ENCODE results near the gene DDX24.

DNA sequence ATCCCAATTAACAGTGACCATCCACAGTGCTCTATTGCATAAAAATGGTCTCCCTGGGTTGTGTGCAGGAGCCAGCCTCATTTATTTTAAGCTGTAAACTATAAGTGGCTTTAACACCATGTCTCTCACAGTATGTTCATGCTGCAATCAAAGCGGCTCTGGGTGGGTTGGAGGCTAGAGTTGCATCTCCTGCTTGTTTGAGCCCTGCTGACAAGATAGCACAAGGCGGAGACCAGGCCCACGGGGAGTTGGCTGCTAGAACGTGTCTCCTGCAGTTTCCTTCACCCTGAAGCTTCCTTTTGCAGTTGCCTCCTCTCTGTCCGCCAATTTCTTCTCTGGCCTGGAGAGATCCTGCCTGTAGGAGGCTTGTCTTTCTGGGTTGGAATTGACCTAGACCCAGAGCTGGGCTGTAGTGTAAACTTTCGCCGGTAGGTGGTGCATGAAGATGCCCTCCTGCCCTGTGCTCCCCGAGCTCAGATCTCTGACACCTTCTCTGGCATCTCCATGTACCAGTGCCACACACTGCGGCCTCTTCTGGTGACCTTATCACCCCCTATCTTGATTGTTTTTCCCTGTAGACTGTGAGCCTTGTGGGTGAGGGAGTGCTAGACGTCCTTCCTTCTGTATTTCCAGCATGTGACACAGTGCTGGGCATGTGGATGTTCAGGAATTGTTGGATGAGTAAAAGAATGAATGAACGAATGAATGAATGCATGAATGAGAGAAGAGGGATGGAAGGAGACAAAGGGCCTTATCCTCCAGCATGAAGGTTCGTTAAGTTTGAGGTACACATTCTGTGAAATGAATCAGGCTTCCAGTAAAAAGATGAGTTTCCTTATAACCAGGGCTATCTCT, 44.5 kb downstream of the DDX24 start:
- TF ChIP-seq ATF2 (IDR thresholded peaks at IDR 0.05; ENCODE audit: low read length): no peak
- TF ChIP-seq, protein P1, sequence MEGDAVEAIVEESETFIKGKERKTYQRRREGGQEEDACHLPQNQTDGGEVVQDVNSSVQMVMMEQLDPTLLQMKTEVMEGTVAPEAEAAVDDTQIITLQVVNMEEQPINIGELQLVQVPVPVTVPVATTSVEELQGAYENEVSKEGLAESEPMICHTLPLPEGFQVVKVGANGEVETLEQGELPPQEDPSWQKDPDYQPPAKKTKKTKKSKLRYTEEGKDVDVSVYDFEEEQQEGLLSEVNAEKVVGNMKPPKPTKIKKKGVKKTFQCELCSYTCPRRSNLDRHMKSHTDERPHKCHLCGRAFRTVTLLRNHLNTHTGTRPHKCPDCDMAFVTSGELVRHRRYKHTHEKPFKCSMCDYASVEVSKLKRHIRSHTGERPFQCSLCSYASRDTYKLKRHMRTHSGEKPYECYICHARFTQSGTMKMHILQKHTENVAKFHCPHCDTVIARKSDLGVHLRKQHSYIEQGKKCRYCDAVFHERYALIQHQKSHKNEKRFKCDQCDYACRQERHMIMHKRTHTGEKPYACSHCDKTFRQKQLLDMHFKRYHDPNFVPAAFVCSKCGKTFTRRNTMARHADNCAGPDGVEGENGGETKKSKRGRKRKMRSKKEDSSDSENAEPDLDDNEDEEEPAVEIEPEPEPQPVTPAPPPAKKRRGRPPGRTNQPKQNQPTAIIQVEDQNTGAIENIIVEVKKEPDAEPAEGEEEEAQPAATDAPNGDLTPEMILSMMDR (IDR thresholded peaks at IDR 0.05; ENCODE audit: control extremely low read depth in 1 of 3, insufficient read depth in 1 of 3, low read depth in 1 of 3, low read length in 3 of 3): peak; percentile 81 to 97 (median 97)
- TF ChIP-seq CEBPB (IDR thresholded peaks at IDR 0.05; ENCODE audit: low read depth, low read length): no peak
- no peak for TF ChIP-seq HDAC6 (IDR thresholded peaks at IDR 0.05; ENCODE audit: low read depth, low read length)
- no peak for TF ChIP-seq RNF2 (IDR thresholded peaks at IDR 0.05; ENCODE audit: borderline replicate concordance, low read depth, low read length, missing control alignments, poor library complexity, severe bottlenecking)
- TF ChIP-seq POLR2AphosphoS5 (IDR thresholded peaks at IDR 0.05; ENCODE audit: low read depth, low read length): no peak
- no peak for TF ChIP-seq MAX (IDR thresholded peaks at IDR 0.05)
